Measurements from ENCODE around the gene PLD2.

The PLD2 gene

DNA sequence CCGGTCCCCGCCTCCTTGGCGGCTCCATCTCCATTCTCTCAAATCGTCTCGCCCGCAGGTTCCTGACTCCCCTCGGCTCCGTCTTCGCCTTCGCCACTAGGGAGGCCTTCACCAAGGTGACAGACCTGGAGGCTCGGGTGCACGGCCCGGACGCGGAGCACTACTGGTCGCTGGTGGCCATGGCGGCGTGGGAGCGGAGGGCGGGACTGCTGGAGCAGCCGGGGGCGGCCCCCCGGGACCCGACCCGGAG, 17.3 kb upstream of the PLD2 start:
- ChIA-PET CTCF (interaction anchor here (0.6 to 2.5 kb wide), 30 partner anchors 10 to 222 kb away, joined by 3 to 21 read pairs (median 6); partner anchors contain the start of genes ARRB2, C17orf107, C17orf114 and CHRNE), POLR2A (interaction anchor here (1.3 to 1.5 kb wide), 2 partner anchors 17 to 232 kb away, joined by 3 to 4 read pairs; partner anchors contain the start of gene PLD2)
- TF ChIP-seq, protein P1, sequence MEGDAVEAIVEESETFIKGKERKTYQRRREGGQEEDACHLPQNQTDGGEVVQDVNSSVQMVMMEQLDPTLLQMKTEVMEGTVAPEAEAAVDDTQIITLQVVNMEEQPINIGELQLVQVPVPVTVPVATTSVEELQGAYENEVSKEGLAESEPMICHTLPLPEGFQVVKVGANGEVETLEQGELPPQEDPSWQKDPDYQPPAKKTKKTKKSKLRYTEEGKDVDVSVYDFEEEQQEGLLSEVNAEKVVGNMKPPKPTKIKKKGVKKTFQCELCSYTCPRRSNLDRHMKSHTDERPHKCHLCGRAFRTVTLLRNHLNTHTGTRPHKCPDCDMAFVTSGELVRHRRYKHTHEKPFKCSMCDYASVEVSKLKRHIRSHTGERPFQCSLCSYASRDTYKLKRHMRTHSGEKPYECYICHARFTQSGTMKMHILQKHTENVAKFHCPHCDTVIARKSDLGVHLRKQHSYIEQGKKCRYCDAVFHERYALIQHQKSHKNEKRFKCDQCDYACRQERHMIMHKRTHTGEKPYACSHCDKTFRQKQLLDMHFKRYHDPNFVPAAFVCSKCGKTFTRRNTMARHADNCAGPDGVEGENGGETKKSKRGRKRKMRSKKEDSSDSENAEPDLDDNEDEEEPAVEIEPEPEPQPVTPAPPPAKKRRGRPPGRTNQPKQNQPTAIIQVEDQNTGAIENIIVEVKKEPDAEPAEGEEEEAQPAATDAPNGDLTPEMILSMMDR (IDR thresholded peaks at IDR 0.05; ENCODE audit: control extremely low read depth, extremely low read depth, low read depth, missing control alignments) = no peak
- no peak for DNase-seq (ENCODE audit: extremely low spot score)

DNA sequence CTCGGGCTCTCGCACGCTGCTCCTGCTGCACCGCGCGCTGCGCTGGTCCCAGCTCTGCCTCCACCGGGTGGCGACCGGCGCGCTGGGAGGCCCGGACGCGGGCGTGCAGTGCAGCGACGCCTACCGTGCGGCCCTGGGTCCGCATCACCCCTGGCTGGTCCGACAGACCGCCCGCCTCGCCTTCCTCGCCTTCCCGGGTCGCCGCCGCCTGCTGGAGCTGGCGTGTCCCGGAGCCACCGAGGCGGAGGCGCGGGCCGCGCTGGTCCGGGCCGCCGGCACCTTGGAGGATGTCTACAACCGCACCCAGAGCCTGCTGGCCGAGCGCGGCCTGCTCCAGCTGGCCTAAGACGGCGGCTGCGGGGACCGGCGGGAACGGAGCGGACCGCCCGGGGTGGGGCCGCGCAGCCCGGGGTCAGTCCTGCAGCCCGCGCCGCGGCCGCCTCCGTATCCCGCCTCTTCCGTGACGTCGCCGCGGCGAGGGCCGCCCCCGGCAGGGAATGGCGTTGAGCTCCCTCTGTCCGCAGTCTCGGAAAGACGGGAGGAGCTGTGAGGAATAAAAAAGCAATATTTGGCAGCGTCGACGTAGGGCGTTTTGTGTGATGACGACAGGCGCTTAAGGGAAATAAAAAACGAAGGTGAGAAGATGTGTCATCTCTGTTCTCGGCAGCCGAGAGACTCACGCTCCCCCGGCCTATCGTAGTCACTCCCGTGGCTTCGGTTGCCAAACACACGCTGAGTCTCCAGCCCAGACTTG, 16.8 kb upstream of the PLD2 start:
- POLR2A ChIA-PET = interaction anchor here (1.3 to 1.5 kb wide), 2 partner anchors 17 to 233 kb away, joined by 3 to 4 read pairs; partner anchors contain the start of gene PLD2
- CTCF ChIA-PET = interaction anchor here (0.6 to 2.5 kb wide), 36 partner anchors 10 to 223 kb away, joined by 3 to 21 read pairs (median 6); partner anchors contain the start of genes ARRB2, C17orf107, C17orf114 and CHRNE
- DNase-seq (ENCODE audit: extremely low spot score) = peak; percentile 93
- TF ChIP-seq, protein P1 (IDR thresholded peaks at IDR 0.05; ENCODE audit: control extremely low read depth, extremely low read depth, low read depth, missing control alignments) = peak; percentile 68

DNA sequence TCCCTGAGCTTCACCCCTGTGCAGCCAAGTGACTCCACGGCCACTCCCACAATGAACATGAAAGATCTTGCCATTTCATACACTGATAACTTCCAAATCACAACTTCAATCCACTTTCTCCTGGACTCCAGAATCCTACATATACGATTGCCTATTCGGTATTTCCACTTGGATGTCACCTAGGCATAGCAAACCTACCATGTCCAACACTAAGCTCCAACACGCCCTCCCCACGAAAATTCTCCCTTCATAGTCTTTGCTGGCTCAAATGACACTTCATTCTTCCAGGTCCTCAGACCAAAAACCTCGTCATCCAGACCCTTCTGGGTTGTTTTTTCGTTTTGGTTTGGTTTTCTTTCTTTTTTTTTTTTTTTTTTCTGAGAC, 16.3 kb upstream of the PLD2 start:
- ChIA-PET CTCF (interaction anchor here (0.6 to 2.5 kb wide), 32 partner anchors 10 to 223 kb away, joined by 3 to 21 read pairs (median 6); partner anchors contain the start of genes ARRB2, C17orf107, C17orf114 and CHRNE), POLR2A (interaction anchor here (1.3 to 1.5 kb wide), 2 partner anchors 16 to 233 kb away, joined by 3 to 4 read pairs; partner anchors contain the start of gene PLD2)
- TF ChIP-seq, protein P1 (IDR thresholded peaks at IDR 0.05; ENCODE audit: control extremely low read depth, extremely low read depth, low read depth, missing control alignments) = no peak
- no peak for DNase-seq (ENCODE audit: extremely low spot score)

DNA sequence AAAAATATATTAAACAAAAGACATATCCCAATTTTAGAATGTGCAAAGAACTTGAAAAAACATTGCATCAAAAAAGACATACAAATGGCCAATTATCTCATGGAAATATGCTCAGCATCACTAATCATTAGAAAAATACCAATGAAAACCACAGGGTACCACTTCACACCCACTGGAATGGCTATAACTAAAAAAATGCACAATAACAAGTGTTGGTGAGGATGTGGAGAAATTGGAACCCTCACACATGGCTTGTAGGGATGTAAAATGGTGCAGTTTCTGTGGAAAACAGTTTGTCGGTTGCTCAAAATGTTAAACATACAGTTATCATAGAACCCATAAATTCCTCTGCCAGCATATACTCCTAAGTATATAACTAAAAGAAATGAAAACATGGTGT, 11.8 kb upstream of the PLD2 start:
- POLR2A ChIA-PET = no interaction called here
- CTCF ChIA-PET = no interaction called here
- DNase-seq (ENCODE audit: extremely low spot score) = no peak
- TF ChIP-seq, protein P1 (IDR thresholded peaks at IDR 0.05; ENCODE audit: control extremely low read depth, extremely low read depth, low read depth, missing control alignments) = no peak

DNA sequence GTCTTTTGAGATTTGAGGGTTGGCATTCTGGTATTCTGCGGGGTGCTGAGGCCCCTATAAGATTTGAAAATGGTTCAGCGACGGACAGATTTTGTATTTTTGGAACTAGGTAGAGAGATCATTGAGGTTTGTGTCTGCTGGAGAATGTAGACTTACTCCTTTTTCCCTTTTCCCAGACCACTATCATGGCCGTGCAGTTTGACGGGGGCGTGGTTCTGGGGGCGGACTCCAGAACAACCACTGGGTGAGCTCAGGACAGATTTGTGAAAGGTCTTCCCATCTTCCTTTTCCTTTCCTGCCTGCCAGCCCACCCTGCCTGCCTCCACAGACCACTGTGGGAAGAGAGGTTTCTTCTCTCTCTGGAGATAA, 10.4 kb upstream of the PLD2 start:
- TF ChIP-seq, protein P1 (IDR thresholded peaks at IDR 0.05; ENCODE audit: control extremely low read depth, extremely low read depth, low read depth, missing control alignments) = no peak
- DNase-seq (ENCODE audit: extremely low spot score) = no peak

DNA sequence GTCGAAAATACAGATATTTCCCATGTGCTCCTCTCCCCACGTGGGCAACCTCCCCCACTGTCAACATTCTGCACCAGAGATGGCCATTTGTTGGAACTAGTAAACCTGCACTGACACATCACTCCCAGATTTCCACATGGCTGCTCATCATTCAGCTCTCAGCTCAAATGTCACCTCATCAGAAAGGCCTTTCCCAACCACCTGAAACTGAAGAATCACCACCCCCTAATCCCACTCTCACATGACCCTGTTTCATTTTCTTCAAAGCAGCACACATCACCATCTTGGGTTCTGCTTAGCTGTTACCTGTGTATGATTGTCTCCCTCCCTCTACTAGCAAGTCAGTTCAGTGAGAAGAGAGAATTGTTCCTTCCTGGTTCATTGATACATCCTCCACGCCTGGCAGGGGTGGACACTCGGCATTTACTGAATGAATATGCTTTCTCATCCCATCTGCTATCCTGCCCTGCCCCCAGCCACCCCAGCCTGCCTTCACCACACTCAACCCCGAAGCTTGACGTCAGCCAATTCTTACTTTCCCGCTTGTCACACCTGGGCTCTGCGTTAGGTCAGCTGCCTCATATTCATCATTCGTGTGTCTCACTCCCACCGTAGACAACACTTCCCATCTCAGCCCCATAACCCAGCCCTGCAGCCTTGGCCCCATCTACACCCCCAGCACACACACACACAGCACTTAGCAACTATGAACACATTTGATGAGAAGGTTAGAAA, 6.3 kb upstream of the PLD2 start:
- TF ChIP-seq, protein P1 (IDR thresholded peaks at IDR 0.05; ENCODE audit: control extremely low read depth, extremely low read depth, low read depth, missing control alignments) = no peak
- CTCF ChIA-PET = interaction anchor here (5.0 kb wide), 1 partner anchor 10 kb away, joined by 20 read pairs; no protein-coding TSS in a partner anchor
- POLR2A ChIA-PET = no interaction called here
- DNase-seq (ENCODE audit: extremely low spot score) = no peak

More for the DNA sequence above, 10.4 kb upstream of the PLD2 start:
- ChIA-PET CTCF (interaction anchor here (2.1 kb wide), 1 partner anchor 11 kb away, joined by 8 read pairs; the partner anchor contains the start of gene PLD2), POLR2A (interaction anchor here (0.6 to 1.0 kb wide), 2 partner anchors 10 to 22 kb away, joined by 3 to 4 read pairs; partner anchors contain the start of gene PLD2)

Data from GM10248 (cell line).